Measurements from ENCODE around the gene ATOH1. TPM values are rescaled to one million over a fixed set of nuclear protein-coding genes. Genes with fewer than 3 reads are reported as not detected.

The ATOH1 gene
- total and polyA plus RNA-seq, 2 of the 13 experiments (the other 11 are each of a cell fraction or from before 2014, with no cell fraction given), result not detected

DNA sequence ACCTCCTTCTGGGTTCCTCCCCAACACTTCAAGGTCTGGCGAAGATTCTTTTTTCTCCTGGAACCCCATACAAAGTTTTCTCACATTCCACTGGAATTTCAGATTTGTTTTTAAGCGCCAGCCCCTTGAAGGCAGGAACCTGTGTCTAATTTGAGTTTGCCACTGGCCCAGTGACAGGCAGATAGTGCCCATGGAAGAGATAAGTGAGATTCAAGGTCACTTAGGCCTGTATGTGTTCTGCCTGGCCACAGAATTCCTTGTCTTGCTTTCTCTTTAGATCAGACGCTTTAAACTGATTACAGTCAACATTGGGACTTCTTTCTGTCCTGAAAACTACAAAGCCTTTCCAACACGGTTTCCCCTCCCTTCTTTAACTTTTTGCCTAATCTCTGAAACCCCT, 11.2 kb downstream of the ATOH1 start (continued):
- no peak for TF ChIP-seq ZKSCAN1 (IDR thresholded peaks at IDR 0.05; ENCODE audit: low read length)
- no peak for TF ChIP-seq ZNF7 (CRISPR knock-in tag; IDR thresholded peaks at IDR 0.05)
- no peak for TF ChIP-seq MIER2 (CRISPR knock-in tag; IDR thresholded peaks at IDR 0.05)
- TF ChIP-seq SALL1 (CRISPR knock-in tag; IDR thresholded peaks at IDR 0.05), result no peak

DNA sequence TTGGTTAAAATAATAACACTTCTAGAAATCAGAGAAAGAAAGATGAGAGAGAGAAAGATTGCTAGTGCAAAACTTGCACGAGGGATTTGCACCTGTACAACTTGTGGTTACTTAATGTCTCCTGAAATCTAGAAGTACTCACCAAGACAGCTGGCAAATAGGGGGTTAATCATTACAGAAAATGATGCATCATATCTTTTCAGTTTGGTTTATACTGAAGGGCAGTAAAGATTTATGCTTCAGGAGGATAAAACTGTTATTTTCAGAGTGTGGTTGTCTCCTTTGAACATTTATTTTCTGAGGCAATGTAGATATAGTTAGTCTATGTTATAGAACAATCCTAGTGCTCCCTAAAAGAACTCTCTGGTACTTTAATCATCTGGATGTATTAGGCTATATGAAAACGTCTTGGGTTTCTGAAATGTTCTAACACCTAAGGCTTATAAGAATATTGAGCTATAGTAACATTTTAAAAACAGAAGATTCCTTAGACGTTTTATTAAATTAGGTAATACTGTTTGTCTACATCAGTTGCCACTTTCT, 13.3 kb downstream of the ATOH1 start:
- Histone ChIP-seq H3K27me3 (ENCODE audit: control insufficient read depth in 1 of 2, insufficient read depth in 2 of 2, low read length in 2 of 2) (peaks cover 0 to 1% of the 10 kb centered on the region in 2 experiments; a peak in 1 of 5 replicates), H3K4me1 (ENCODE audit: insufficient read depth, low read length) (peaks cover 12% of the 10 kb centered on the region), H4K20me1 (ENCODE audit: insufficient read depth, low read length) (no peaks in the 10 kb centered on the region), H3K9ac (ENCODE audit: insufficient read depth, low read depth, low read length) (no peak overlapping the region), H3K27ac (ENCODE audit: extremely low read length, insufficient read depth, low read length) (no peak overlapping the region), H3K4me3 (replicated peaks in 1 of 3; ENCODE audit: insufficient read depth in 1 of 3, low read depth in 2 of 3, low read length in 3 of 3) (no peak overlapping the region), H3K79me2 (ENCODE audit: insufficient read depth, low read length) (no peaks in the 10 kb centered on the region), H2AFZ (ENCODE audit: low read length) (no peak overlapping the region), H3K9me3 (ENCODE audit: low read length) (no peaks in the 10 kb centered on the region), H3K4me2 (ENCODE audit: low read depth, low read length) (no peak overlapping the region), H3K36me3 (replicated peaks in 1 of 2; ENCODE audit: control insufficient read depth in 1 of 2, insufficient read depth in 2 of 2, low read length in 2 of 2) (no peaks in the 10 kb centered on the region)
- no peak for DNase-seq (ENCODE audit: low spot score)
- BruUV-seq (replicated peaks), result no TSS peak
- in situ Hi-C loops (cut with HindIII; ENCODE audit: extremely low pct_ligation_motif_present, low pct_unique_long_range_greater_than_20kb), result no loop called here
- ChIA-PET CTCF (ENCODE audit: low intra/inter-chr PET ratio, low total read pairs) (no interaction called here), POLR2A (no interaction called here)
- no peak for TF ChIP-seq ZNF549 (CRISPR knock-in tag; IDR thresholded peaks at IDR 0.05)
- no peak for ATAC-seq
- no peak for FAIRE-seq
- intact Hi-C loops (cut with micrococcal nuclease; ENCODE audit: unreplicated experiment), result no loop called here
- 3% methylated on average over 3 of the region's 3 CpGs for WGBS (ENCODE audit: low lambda C conversion rate)

DNA sequence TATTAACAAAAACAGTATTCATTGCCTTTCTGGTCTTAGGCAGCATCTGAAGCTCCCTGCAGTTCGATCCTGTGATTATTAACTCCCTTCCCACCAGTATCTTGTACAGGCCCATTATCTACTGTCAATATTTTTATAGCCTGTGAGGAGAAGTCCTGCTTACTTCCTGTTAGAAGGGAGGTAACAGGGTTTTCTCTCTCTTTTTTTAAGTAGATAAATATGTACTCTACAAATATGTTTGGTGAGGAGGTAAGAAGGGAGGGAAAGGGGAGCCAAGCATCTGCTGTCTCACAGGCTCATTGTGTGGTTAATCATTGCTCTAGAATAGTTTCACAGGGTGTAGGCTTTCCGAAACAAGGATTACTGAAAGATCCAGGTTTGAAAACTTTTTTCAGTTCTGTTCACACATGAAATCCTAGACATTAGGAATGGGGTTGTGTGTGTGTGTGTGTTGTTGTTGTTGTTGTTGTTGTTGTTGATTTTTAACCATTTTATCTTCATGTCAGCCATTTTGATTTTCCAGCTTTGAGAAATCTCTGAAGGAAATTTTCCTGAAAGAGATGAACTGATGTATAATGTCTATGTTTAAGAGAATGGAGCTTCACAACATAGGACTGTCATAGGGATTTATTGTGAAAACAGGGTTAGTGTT, 14.2 kb downstream of the ATOH1 start:
- TF ChIP-seq, protein P1, sequence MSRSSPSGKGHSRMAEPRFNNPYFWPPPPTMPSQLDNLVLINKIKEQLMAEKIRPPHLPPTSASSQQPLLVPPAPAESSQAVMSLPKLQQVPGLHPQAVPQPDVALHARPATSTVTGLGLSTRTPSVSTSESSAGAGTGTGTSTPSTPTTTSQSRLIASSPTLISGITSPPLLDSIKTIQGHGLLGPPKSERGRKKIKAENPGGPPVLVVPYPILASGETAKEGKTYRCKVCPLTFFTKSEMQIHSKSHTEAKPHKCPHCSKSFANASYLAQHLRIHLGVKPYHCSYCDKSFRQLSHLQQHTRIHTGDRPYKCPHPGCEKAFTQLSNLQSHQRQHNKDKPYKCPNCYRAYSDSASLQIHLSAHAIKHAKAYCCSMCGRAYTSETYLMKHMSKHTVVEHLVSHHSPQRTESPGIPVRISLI (CRISPR knock-in tag; IDR thresholded peaks at IDR 0.05; ENCODE audit: borderline replicate concordance), result peak; percentile 31; the same call in 1 of the 2 replicates
- TF ChIP-seq FOXP1 (IDR thresholded peaks at IDR 0.05) (peak; percentile 91), FOXP1 (CRISPR knock-in tag; IDR thresholded peaks at IDR 0.05) (no peak), MTF2 (CRISPR knock-in tag; IDR thresholded peaks at IDR 0.05; ENCODE audit: borderline replicate concordance) (no peak), NFIC (IDR thresholded peaks at IDR 0.05; ENCODE audit: low read length) (peak; percentile 27; the same call in 1 of the 2 replicates)
- Histone ChIP-seq H3K9ac (ENCODE audit: insufficient read depth, low read depth, low read length) (no peak overlapping the region), H2AFZ (ENCODE audit: low read length) (no peak overlapping the region), H3K4me1 (ENCODE audit: insufficient read depth, low read length) (peaks cover 12% of the 10 kb centered on the region), H3K4me2 (ENCODE audit: low read depth, low read length) (no peak overlapping the region), H3K79me2 (ENCODE audit: insufficient read depth, low read length) (no peaks in the 10 kb centered on the region), H3K4me3 (replicated peaks in 1 of 3; ENCODE audit: insufficient read depth in 1 of 3, low read depth in 2 of 3, low read length in 3 of 3) (no peak overlapping the region), H4K20me1 (ENCODE audit: insufficient read depth, low read length) (no peaks in the 10 kb centered on the region), H3K36me3 (replicated peaks in 1 of 2; ENCODE audit: control insufficient read depth in 1 of 2, insufficient read depth in 2 of 2, low read length in 2 of 2) (no peaks in the 10 kb centered on the region), H3K9me3 (ENCODE audit: low read length) (no peaks in the 10 kb centered on the region), H3K27me3 (ENCODE audit: control insufficient read depth in 1 of 2, insufficient read depth in 2 of 2, low read length in 2 of 2) (peaks cover 0 to 1% of the 10 kb centered on the region in 2 experiments; a peak in 1 of 5 replicates), H3K27ac (ENCODE audit: extremely low read length, insufficient read depth, low read length) (no peak overlapping the region)
- intact Hi-C loops (cut with micrococcal nuclease; ENCODE audit: unreplicated experiment) (no loop called here), in situ Hi-C loops (cut with HindIII; ENCODE audit: extremely low pct_ligation_motif_present, low pct_unique_long_range_greater_than_20kb) (no loop called here)
- DNase-seq (ENCODE audit: low spot score) (peak; percentile 20), ATAC-seq (peak; percentile 78), FAIRE-seq (no peak)
- no TSS peak for BruUV-seq (replicated peaks)
- POLR2A ChIA-PET, result no interaction called here
- WGBS (ENCODE audit: low lambda C conversion rate), result 6% methylated on average over 2 of the region's 2 CpGs
- CTCF ChIA-PET (ENCODE audit: low intra/inter-chr PET ratio, low total read pairs), result no interaction called here

Data from HepG2 (cell line).